ENCODE measurements around the gene PIK3AP1.
"Not testable (repeated sequence)": the region's sequence is repeated elsewhere in the genome, so short reads cannot be mapped to it uniquely, and the experiment has no call there.

The PIK3AP1 gene

DNA sequence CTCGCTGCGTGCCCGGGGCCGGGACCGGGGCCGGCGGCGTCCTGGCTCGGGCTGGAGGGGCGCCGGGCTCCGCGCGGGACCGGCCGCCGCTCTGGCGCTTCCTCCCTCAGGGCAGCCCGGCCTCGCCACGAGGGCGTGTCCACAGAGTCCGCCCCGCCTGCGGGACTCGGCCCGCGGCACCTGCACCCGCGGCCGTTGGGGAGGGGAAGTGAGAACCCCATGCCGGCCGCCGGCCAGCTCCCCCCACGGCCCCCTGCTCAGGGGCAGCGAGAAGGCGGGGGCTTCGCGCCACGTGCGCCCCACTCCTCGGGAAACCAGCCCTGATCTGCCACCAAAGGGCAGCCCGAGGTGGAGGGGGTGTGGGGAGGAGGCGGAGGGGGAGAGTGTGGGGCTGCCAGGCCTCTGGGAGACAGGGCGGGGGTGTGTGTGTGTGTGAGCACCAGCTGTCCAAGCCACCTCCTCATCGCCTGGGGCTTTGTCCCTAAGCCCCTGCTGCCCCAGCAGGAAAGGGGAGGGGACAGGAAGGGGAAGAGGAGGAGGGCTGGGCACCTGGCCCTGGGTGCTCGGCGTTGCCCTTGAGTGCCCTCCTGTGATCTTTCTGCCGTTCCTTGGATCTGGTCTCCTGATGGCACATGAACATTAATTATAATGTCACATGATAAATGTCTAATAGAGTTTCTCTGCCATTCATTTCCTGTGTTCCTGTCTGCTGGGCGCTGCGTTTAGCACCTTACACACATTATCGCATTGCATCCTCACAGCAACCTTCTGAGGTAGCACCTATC, at the start of gene PIK3AP1:
Gene PIK3AP1 (minus strand): TSS at position 93 of the 785 bp plus-strand sequence. CDS start 120 bp downstream, outside the sequence.
- no peaks in the 10 kb centered on the region for H3K9me3 ChIP-seq (ENCODE audit: control insufficient read depth, insufficient read depth, low read length)
- H3K4me1 ChIP-seq (ENCODE audit: control insufficient read depth, insufficient read depth, low read length), result peaks cover 14% of the 10 kb centered on the region
- no peaks in the 10 kb centered on the region for H3K36me3 ChIP-seq (ENCODE audit: control insufficient read depth, insufficient read depth, low read length)
- H3K9ac ChIP-seq (ENCODE audit: low read depth, low read length), result peak within 1 kb of the TSS; percentile 85
- H3K4me3 ChIP-seq (ENCODE audit: low read depth, low read length), result peak within 1 kb of the TSS; percentile 76
- peaks cover 3% of the 10 kb centered on the region for H3K27me3 ChIP-seq (ENCODE audit: control insufficient read depth, insufficient read depth, low read length)

GRCh38 chr10:96768136-96768535, 47.8 kb upstream of the PIK3AP1 start:
- Histone ChIP-seq H3K4me1 (ENCODE audit: control insufficient read depth, insufficient read depth, low read length) (peaks cover 3% of the 10 kb centered on the region), H3K9ac (ENCODE audit: low read depth, low read length) (no peak overlapping the region), H3K9me3 (ENCODE audit: control insufficient read depth, insufficient read depth, low read length) (peaks cover 7% of the 10 kb centered on the region), H3K4me3 (ENCODE audit: low read depth, low read length) (no peak overlapping the region), H3K27me3 (ENCODE audit: control insufficient read depth, insufficient read depth, low read length) (no peaks in the 10 kb centered on the region), H3K36me3 (ENCODE audit: control insufficient read depth, insufficient read depth, low read length) (peaks cover 3% of the 10 kb centered on the region)

GRCh38 chr10:96767611-96768010, 47.3 kb upstream of the PIK3AP1 start:
- H3K36me3 ChIP-seq (ENCODE audit: control insufficient read depth, insufficient read depth, low read length), result peaks cover 3% of the 10 kb centered on the region
- H3K27me3 ChIP-seq (ENCODE audit: control insufficient read depth, insufficient read depth, low read length), result no peaks in the 10 kb centered on the region
- no peaks in the 10 kb centered on the region for H3K4me1 ChIP-seq (ENCODE audit: control insufficient read depth, insufficient read depth, low read length)
- peaks cover 7% of the 10 kb centered on the region for H3K9me3 ChIP-seq (ENCODE audit: control insufficient read depth, insufficient read depth, low read length)
- H3K9ac ChIP-seq (ENCODE audit: low read depth, low read length), result no peak overlapping the region
- H3K4me3 ChIP-seq (ENCODE audit: low read depth, low read length), result no peak overlapping the region

DNA sequence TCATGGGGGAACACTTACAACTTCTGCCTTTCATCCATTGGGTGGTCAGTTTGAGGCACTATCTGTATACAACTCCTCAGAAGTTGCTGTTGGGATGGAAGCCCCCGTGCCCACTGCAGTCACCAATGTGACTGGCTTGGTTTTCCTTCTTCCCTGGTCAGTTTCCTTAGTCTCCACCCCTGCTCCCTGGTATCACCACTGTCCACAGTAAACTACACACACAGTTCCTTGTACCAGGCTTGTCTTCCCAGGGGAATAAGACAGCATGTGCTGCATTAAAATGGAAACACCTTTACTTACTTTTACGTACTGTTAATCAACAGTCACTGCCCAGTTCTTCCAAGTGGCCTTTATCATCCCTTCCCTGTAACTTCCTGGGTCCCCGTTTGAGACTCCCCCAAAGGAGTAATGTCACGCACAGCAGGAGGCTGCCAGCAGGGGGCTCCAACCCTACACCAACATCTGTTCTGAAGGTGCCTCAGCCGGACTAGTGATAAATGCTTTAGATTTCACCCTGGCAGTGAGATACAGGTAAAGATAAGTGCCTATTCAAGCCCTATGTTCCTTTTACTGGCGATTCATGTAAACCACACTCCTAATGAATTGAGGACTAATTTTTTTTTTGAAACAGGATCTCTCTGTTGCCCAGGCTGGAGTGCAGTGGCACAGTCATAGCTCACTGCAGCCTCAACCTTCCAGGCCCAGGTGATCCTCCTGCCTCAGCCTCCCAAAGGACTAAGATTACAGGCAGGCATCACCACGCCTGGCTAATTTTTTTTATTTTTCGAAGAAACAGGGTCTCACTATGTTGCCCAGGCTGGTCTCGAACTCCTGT, 45.3 kb upstream of the PIK3AP1 start:
- no peak overlapping the region for H3K9ac ChIP-seq (ENCODE audit: low read depth, low read length)
- peaks cover 3% of the 10 kb centered on the region for H3K36me3 ChIP-seq (ENCODE audit: control insufficient read depth, insufficient read depth, low read length)
- H3K4me1 ChIP-seq (ENCODE audit: control insufficient read depth, insufficient read depth, low read length), result no peaks in the 10 kb centered on the region
- H3K4me3 ChIP-seq (ENCODE audit: low read depth, low read length), result no peak overlapping the region
- H3K27me3 ChIP-seq (ENCODE audit: control insufficient read depth, insufficient read depth, low read length), result no peaks in the 10 kb centered on the region
- peaks cover 1% of the 10 kb centered on the region for H3K9me3 ChIP-seq (ENCODE audit: control insufficient read depth, insufficient read depth, low read length)

DNA sequence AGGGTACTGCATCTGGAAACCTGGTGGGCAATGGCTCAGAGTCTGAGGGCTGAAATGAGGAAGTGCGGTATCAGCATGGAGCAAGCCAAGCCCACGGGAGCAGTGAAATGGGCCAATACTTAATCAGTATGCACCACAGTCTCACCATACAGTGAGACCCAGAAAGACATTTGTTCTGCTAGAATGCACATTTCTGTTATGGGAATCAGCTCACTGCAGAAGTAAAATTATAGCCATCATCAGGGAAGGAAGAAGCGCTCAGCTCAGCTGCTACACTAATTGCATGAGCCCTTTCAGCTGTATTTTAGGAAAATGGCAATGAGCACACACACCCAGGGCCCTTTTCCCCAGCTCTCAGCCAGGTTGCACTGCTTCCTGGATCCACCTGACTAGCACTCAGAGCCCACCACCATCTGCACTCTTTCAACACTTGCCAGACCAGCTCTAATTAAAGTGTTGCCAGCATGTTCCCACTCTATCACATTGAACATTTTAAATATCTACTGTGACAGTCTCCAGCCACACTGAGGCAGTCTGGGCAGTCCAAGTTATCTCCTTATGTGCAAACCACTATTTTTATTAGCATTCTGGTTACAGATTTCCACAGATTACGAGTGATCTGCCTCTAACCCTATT, 44.2 kb upstream of the PIK3AP1 start:
- H3K4me1 ChIP-seq (ENCODE audit: control insufficient read depth, insufficient read depth, low read length), result no peaks in the 10 kb centered on the region
- no peak overlapping the region for H3K4me3 ChIP-seq (ENCODE audit: low read depth, low read length)
- no peak overlapping the region for H3K9ac ChIP-seq (ENCODE audit: low read depth, low read length)
- H3K36me3 ChIP-seq (ENCODE audit: control insufficient read depth, insufficient read depth, low read length), result peaks cover 3% of the 10 kb centered on the region
- no peaks in the 10 kb centered on the region for H3K27me3 ChIP-seq (ENCODE audit: control insufficient read depth, insufficient read depth, low read length)
- no peaks in the 10 kb centered on the region for H3K9me3 ChIP-seq (ENCODE audit: control insufficient read depth, insufficient read depth, low read length)

DNA sequence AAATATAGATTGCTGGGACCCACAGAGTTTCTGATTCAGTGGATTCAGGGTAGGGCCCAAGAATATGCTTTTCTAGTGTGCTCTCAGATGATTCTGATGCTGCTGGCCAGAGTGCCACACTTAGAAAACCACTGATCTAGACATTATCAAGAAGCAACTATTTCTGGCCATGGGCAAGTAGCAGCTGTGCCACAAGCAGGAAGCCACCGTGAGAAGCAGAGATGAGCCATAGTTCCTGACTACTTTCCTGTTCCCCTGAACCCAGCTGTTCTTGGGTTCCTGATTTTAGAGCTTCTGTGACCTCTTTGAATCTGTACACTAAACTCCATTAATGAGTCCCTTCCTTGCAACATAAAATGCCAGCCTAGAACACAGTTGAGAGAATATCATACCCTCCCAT, 38.1 kb upstream of the PIK3AP1 start:
- Histone ChIP-seq H3K4me1 (ENCODE audit: control insufficient read depth, insufficient read depth, low read length) (no peaks in the 10 kb centered on the region), H3K9me3 (ENCODE audit: control insufficient read depth, insufficient read depth, low read length) (no peaks in the 10 kb centered on the region), H3K9ac (ENCODE audit: low read depth, low read length) (no peak overlapping the region), H3K36me3 (ENCODE audit: control insufficient read depth, insufficient read depth, low read length) (no peaks in the 10 kb centered on the region), H3K4me3 (ENCODE audit: low read depth, low read length) (no peak overlapping the region), H3K27me3 (ENCODE audit: control insufficient read depth, insufficient read depth, low read length) (no peaks in the 10 kb centered on the region)

DNA sequence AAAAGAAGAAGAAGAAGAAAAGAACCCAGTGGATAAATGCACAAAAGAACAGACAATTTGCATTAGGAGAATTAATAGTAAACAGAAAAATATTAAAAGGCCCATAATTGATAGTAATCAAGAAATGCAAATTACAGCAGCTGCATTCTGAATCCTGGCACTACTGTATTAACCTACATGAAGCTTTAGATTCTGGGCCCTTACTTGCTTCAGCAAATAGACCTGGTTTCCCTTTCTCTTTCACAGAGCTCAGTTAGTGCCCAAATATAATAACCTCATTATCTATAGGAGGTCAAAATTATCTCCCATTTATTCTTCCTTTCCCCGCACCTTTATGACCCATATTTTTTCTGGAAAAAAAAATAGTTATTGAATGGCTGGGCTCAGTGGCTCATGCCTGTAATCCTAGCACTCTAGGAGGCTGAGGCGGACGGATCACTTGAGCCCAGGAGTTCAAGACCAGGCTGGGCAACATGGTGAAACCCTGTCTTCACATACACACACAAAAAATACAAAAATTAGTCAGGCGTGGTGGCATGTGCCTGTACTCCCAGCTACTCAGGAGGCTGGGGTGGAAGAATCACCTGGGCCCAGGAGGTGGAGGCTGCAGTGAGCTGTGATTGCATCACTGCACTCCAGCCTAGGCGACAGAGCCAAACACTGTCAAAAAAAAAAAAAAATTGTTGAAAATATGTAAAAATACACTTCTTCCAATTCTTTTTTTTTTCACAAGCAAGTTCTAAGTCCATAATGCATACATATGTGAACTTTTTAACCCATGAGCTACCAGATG, 36.0 kb upstream of the PIK3AP1 start:
- Histone ChIP-seq H3K4me3 (ENCODE audit: low read depth, low read length) (no peak overlapping the region), H3K9ac (ENCODE audit: low read depth, low read length) (no peak overlapping the region), H3K9me3 (ENCODE audit: control insufficient read depth, insufficient read depth, low read length) (no peaks in the 10 kb centered on the region), H3K36me3 (ENCODE audit: control insufficient read depth, insufficient read depth, low read length) (no peaks in the 10 kb centered on the region), H3K4me1 (ENCODE audit: control insufficient read depth, insufficient read depth, low read length) (no peaks in the 10 kb centered on the region), H3K27me3 (ENCODE audit: control insufficient read depth, insufficient read depth, low read length) (no peaks in the 10 kb centered on the region)

DNA sequence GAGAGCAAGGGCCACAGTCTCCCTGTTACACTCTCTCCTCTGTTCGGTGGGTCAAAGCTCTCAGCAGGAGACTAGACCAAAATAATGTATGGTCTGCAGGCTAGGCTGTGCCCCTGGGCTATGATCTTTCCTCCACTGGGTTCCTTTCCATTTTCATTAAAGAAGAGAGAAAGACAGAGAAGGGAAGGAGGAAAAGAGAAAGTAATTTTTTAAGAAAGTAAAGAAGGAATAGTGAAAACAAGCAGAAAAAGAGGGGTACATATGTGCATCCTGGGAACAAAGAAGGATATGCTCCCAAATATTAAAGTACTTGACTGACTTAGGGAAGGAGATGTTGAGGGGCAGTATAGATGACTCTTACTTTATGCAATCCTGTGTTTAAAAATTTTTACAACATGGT, 33.6 kb upstream of the PIK3AP1 start:
- H3K27me3 ChIP-seq (ENCODE audit: control insufficient read depth, insufficient read depth, low read length), result no peaks in the 10 kb centered on the region
- peaks cover 4% of the 10 kb centered on the region for H3K36me3 ChIP-seq (ENCODE audit: control insufficient read depth, insufficient read depth, low read length)
- no peaks in the 10 kb centered on the region for H3K4me1 ChIP-seq (ENCODE audit: control insufficient read depth, insufficient read depth, low read length)
- H3K9me3 ChIP-seq (ENCODE audit: control insufficient read depth, insufficient read depth, low read length), result no peaks in the 10 kb centered on the region
- H3K9ac ChIP-seq (ENCODE audit: low read depth, low read length), result no peak overlapping the region
- no peak overlapping the region for H3K4me3 ChIP-seq (ENCODE audit: low read depth, low read length)

DNA sequence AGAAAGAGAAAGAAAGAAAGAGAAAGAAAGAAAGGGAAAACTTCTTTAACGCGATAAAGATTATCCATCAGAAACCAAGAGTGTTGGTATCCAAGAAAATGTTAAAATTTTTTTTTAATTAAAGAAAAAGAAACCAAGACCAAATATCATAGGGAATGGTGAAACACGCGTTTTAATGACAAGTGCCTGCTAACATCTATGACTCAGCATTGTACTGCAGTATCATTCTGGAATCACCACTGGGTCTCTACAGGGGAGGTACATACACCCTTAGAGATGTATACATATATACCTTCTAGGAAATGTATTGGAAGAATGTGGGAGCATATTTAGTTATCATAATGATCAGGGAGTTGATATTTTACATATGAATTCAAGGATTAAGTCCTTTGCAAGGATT, 32.1 kb upstream of the PIK3AP1 start:
- H3K9ac ChIP-seq (ENCODE audit: low read depth, low read length), result no peak overlapping the region
- H3K27me3 ChIP-seq (ENCODE audit: control insufficient read depth, insufficient read depth, low read length), result no peaks in the 10 kb centered on the region
- no peak overlapping the region for H3K4me3 ChIP-seq (ENCODE audit: low read depth, low read length)
- H3K4me1 ChIP-seq (ENCODE audit: control insufficient read depth, insufficient read depth, low read length), result no peaks in the 10 kb centered on the region
- H3K9me3 ChIP-seq (ENCODE audit: control insufficient read depth, insufficient read depth, low read length), result no peaks in the 10 kb centered on the region
- peaks cover 10% of the 10 kb centered on the region for H3K36me3 ChIP-seq (ENCODE audit: control insufficient read depth, insufficient read depth, low read length)

DNA sequence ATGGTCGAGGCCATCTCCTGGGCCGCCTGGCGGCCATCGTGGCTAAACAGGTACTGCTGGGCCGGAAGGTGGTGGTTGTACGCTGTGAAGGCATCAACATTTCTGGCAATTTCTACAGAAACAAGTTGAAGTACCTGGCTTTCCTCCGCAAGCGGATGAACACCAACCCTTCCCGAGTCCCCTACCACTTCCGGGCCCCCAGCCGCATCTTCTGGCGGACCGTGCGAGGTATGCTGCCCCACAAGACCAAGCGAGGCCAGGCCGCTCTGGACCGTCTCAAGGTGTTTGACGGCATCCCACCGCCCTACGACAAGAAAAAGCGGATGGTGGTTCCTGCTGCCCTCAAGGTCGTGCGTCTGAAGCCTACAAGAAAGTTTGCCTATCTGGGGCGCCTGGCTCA, 30.0 kb upstream of the PIK3AP1 start:
- H3K4me3 ChIP-seq (ENCODE audit: low read depth, low read length); H3K4me1 ChIP-seq (ENCODE audit: control insufficient read depth, insufficient read depth, low read length); H3K27me3 ChIP-seq (ENCODE audit: control insufficient read depth, insufficient read depth, low read length); H3K9me3 ChIP-seq (ENCODE audit: control insufficient read depth, insufficient read depth, low read length); H3K9ac ChIP-seq (ENCODE audit: low read depth, low read length); H3K36me3 ChIP-seq (ENCODE audit: control insufficient read depth, insufficient read depth, low read length): not testable (repeated sequence)
